ENCODE data around the gene PPP1R3F.
A peak's percentile ranks its signal among the peaks of the same experiment; 100 is the strongest.

PPP1R3F gene

DNA sequence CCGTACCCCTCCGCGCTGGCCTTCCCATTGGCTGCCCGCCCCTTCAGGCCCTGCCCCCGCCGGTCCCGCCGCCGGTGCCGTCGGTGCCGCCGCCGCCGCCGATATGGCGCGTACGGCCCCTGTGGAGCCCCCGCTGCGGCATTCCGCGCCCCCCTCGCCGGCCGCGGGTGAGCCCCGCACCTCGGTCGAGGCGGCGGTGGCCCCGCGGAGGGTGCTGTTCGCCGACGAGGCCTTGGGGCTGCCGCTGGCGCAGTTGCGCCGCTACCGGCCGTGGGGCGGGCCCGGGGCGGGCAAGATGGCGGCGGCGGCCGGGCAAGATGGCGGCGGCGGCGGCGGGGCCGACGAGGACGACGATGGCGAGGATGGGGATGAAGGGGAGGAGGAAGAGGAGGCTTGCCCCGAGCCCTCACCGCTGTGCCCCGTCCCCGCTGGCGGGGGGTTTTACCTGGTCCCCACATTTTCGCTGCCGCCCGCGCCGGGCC, at the start of gene PPP1R3F:
TSS of gene PPP1R3F (plus strand) at position 27 of the 482 bp plus-strand sequence. CDS start at position 104, 77 bp downstream.
- DNase-seq = no peak

DNA sequence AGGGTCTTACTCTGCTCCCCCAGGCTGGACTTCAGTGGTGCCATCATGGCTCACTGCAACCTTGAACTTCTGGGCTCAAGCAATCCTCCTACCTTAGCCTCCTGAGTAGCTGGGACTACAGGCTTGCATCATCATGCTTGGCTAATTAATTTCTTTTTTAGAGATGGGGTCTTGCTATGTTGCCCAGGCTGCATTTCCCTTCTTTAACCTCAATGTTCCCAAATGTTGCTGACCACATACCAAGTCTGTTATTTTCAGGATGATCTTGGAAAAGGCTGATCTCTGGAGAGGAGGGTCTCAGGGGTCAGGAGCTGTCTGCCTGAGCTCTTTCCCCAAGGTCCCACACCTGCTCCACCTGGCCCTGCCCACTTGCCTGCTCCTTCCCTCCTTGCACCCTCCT, 49.5 kb upstream of the PPP1R3F start:
- no peak for DNase-seq

GRCh38 chrX:49221868-49222267, 47.7 kb upstream of the PPP1R3F start:
- DNase-seq = no peak

- no peak for DNase-seq
Observed at GRCh38 chrX:49225858-49226257, 43.7 kb upstream of the PPP1R3F start.

GRCh38 chrX:49226946-49227345, 42.6 kb upstream of the PPP1R3F start:
- no peak for DNase-seq

DNA sequence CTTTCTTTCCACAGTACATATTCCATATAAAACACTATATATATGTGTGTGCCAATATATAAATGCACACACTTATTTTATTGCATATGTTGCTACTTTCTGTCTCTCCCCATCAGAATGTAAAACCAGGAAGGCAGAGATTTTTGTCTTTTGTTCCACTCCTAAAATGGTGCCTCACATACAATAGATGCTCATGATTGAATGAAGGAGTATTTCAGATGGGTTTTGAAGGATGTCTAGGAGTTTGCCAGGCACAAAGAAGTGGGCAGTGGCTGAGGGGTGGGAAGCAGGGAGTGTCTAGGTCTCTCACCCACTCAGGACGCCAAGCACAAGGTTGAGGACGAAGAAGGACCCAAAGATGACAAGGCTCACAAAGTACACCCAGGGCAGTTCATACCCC, 41.9 kb upstream of the PPP1R3F start:
- no peak for DNase-seq

DNA sequence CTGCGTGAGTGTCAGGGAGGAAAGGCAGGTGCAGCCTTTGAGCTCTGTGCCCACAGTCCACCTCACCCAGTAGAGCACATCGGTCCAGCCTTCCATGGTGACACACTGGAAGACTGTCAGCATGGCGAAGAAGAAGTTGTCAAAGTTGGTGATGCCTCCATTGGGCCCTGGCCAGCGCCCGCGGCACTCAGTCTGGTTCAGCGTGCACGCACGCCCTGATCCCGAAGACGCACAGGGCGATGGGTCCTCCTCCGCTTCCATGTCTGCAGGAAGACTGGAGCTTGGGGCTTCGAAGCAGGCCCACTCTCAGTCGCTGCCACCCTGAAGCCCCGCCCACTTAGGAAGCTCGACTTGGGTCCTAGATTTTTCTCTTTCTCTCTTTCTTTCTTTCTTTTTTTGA, 41.4 kb upstream of the PPP1R3F start:
- DNase-seq = no peak

DNA sequence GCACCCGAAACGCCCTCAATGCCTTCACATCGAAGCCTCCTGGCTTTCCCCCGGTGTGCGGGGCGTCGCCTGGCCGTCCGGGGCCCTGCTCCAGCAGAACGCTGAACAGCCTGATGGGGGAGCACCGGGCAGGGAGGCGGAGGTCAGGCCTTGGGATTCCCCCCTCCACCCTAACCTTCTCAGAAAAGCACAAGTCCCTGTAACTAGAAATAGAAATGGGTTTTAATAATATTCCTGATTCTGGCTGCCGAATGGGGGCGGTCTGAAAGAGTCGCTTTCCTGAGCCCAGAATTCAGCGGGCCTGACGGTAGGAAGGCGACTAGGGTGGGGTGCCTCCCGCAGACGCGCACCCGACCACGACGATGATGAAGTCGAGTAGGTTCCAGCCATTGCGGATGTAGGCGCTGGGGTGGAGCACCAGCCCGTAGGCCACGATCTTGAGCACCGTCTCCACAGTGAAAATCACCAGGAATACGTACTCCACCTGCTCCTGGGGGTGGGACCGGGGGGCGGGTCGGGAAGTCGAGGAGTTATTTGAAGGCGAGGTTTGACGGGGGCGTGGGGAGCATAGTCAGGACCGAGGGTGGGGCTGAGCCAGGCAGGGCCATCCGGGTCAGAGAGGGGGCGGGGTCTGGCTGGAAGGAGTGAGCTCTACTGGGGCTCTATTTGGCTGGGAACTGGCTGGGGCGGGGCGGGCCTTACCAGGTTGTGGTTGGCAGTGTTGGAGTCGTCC, 38.9 kb upstream of the PPP1R3F start:
- DNase-seq = peak; percentile 85

DNA sequence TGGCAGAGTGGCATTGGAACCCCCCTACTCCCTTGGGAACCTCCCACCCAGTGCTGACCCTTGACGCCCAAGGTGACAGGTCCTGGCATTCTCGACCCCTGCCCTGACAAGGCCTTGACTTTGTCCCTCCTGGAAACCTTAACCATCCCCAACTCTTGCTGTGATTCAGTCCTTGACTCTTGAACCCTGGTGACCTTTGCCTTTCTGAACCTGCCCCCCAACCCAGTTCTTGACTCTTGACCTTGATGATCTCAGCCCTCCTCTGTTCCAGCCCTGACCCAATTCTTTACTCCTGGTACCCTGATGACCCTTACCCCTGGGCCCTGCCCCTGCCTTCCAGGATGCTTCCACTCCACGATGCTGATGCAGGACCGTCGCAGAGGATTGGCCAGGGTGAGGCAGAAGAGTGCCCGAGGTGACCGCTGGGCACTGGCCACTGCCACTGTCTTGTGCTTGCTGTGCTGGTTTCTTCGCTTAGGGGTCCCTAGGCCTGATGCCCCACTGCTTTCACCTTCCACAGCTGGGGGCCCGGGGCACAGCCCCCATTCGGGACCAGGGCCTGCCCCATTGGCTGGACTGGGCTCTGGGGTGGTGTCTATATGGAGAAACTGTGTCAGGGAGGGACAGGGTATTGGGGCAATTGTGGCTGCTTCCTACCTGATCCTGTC, 38.1 kb upstream of the PPP1R3F start:
- no peak for DNase-seq

DNA sequence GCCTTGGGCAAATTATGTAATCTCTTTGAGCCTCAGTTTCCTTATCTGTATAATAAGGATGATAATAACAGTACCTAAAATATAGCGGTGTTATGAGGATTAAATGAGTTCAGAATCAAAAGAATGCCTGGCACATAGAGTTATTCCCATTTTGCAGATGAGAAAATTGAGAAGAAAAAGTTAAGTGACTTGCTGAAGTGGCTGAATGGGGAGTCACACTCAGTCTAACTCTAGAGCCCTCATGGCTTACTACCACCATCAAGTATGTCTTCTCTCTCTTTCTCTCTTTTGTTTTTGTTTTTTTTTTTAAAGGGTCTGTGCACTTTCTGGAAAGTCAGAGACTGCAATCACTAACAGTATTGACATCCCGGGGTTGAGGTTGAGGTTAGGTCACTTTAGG, 37.1 kb upstream of the PPP1R3F start:
- DNase-seq = no peak

GRCh38 chrX:49233176-49233575, 36.4 kb upstream of the PPP1R3F start, which contains the start of gene CACNA1F:
Gene CACNA1F, minus strand, starts transcription at chrX:49233340. Its CDS starts 31 bp downstream, at chrX:49233309.
- no peak for DNase-seq

DNA sequence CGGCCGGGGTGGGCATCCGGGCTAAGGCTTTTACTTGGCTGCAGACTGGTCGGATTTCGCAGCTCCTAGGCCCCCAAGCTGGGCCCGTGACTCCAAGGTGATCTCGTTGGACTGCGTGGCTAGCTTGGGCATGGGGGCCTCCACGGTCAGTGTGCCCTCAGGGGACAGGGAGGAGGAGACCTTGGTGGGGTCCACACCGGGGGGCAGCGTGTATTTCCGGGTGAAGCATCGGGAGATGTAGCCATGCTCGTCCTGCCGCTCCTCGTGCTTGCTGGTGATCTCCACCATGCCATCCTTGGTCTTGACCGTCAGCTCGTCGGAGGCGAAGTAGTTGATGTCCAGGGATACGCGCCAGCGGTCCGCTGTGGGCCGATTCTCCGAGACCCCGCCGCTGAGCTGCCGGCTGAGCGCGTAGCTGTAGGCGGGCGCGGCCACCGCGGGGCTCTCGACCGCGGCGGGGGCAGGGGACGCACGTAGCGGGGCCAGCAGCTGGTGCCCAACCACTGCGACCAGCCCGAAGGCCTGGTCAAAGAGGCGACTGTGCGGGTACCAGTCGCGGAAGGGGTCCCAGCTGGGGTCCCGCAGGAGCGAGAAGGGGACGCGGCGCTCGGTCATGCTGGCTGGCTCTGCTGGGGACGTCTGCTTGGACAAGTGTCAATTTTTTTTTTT, 35.6 kb upstream of the PPP1R3F start:
- no peak for DNase-seq

DNA sequence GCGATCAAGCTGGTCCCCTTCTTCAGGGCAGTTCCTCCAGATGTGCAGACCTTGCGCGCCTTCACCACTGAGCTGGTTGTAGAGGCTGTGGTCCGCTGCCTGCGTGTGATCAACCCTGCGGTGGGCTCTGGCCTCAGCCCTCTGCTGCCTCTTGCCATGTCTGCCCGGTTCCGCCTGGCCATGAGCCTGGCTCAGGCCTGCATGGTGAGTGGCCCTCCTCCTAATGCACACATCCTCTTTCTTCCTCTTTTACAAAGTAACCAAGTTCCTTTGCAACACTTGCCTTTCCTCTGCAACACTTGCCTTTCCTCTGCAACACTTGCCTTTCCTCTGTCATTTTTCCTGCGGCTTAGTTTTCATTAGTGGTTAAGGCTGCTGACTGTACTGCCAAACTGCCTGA, 32.5 kb upstream of the PPP1R3F start:
- peak; percentile 45 for DNase-seq

- DNase-seq = no peak
Observed at GRCh38 chrX:49238735-49239134, 30.9 kb upstream of the PPP1R3F start.

DNA sequence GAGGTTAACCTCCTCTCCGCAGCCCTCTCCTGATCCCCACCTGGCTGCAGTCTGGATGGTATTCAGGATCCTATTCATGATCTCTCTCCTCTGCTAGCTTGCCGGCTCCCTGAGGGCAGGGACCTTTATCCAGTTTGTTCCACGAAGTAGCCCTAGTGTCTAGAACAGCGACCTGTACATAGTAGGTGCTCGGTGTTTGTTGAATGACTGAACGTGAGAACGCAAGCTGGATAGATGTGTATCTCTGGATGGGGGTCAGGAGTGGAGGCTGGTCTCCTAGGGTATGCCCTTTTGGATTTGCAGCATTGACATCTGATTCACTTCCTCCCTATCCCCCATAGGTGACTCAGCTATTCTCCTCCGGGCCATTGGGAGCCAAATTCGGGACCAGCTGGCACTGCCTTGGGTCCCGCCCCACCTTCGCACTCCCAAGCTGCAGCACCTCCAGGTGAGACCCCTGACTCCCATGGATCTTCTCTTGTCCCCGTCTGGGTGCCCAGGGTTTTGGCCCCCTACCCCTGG, 27.0 kb upstream of the PPP1R3F start:
- DNase-seq = no peak

DNA sequence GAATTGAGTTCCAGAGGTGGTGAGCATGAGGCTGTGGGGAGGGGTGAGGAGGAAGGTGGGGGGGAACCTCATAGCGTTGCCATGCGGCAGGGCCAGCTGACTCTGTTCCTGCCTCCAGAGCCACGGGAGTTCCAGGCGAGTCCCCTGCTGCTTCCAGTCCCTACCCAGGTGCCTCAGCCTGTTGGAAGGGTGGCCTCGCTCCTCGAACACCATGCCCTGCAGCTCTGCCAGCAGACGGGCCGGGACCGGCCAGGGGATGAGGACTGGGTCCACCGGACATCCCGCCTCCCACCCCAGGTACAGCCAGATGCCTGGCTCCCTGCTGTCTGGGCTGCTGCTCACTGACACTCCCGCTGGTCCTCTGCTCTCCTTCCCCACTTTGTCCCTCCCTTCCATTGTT, 26.4 kb upstream of the PPP1R3F start:
- DNase-seq = no peak

DNA sequence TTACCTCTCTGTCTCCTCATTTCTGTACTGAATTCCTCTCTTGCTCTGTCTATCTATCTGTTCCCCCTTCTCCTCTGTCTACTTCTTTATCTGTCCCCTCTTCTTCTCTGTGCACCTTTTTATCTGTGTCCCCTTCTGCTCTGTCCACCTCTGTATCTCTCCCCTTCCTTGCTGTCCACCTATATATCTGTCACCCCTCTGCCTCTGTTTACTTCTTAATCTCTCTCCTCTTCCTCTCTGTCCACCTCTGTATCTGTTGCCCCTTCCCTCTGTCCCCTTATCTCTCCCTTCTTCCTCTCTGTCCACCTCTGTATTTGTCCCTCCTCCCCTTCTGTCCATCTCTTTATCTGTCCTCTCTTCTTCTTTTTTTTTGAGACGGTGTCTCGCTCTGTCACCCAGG, 25.4 kb upstream of the PPP1R3F start:
- no peak for DNase-seq

DNA sequence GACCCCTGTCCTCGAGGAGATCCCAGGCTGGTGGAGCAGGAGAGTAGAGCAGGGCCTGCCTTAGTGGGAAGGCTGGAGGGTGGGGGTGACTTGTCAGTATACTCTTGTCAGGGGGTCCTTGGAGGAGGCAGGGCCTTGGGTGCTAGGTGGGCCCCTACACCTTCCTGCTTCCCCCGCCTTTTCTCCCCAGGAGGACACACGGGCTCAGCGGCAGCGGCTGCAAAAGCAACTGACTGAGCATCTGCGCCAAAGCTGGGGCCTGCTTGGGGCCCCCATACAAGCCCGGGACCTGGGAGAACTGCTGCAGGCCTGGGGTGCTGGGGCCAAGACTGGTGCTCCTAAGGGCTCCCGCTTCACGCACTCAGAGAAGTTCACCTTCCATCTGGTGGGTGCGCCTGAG, 23.1 kb upstream of the PPP1R3F start:
- no peak for DNase-seq

DNA sequence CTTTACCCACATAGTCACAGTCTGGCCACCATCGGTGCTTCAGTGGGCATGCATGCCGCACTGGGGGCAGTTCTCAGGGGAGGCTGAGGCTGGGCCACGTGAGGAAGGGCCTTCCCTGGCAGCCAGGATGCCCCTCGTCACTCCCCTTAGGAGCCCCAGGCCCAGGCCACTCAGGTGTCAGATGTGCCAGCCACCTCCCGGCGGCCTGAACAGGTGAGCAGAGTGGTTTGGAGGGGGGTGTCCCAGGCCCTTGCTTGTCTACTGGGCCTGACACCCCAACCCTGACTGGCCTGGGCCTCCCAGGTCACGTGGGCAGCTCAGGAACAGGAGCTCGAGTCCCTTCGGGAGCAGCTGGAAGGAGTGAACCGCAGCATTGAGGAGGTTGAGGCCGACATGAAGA, 22.2 kb upstream of the PPP1R3F start:
- DNase-seq = no peak

DNA sequence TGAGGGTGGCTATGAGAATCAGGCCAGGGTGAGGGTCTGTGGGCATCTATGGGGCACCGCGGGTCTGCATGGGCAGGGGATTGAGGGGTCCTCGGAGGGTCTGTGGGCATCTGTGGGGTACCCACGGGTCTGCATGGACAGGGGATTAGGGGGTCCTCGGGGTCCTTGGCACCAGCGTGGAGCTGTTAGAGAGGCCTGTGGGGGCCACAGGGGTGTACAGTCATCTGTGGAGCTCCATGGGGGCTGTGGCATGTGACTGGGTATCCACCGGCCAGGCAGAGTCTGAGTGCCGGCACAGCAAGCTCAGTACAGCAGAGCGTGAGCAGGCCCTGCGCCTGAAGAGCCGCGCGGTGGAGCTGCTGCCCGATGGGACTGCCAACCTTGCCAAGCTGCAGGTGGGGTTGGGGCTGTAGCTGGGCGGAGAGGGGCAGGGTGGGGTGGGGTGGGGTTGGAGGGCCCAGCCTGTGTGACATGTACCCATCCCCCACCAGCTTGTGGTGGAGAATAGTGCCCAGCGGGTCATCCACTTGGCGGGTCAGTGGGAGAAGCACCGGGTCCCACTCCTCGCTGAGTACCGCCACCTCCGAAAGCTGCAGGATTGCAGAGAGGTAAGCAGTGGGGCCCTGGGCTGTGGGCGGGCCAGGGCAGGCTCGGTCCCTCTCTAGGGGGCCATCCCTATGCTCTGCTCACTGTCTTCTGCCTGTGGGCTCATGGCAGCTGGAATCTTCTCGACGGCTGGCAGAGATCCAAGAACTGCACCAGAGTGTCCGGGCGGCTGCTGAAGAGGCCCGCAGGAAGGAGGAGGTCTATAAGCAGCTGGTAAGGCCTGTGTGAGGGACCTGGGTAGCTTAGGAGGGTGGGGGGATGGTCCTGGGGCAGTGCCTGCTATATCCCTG, 21.4 kb upstream of the PPP1R3F start:
- no peak for DNase-seq

- DNase-seq = no peak
Observed at GRCh38 chrX:49249071-49249470, 20.5 kb upstream of the PPP1R3F start.

- no peak for DNase-seq
Observed at GRCh38 chrX:49249616-49250015, 20.0 kb upstream of the PPP1R3F start.

DNA sequence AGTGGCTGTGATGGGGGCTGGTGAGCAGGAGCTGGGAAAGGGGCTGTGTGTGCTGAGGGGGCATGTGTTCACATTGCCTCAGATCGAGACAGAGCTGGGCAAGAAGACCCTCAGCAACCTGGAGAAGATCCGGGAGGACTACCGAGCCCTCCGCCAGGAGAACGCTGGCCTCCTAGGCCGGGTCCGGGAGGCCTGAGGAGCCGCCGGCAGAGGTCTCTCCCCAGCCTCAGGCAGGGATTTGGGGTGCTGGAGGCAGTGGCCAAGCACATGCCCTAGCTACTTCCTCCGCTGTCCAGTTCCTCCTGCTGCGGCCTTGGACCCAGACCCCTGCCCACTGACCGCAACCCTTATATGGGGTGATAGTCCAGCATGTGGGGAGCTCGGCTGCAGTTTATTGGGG, 19.5 kb upstream of the PPP1R3F start:
- DNase-seq = no peak

Data from hematopoietic multipotent progenitor cell treated with erythropoietin and hydrocortisone succinate and interleukin-3 and kit ligand, for 6 days (in vitro differentiated cells).